Tibial nerve (tissue), 4 donors: ENCODE results near the gene REV1.

ENCODE experiments used
- CTCF ChIP-seq, 5 experiments: fragments of 200-600 bp in 3 of 5; fragments of 450-650 bp in 2 of 5; sonication (generic) in 3 of 5; IDR thresholded peaks; one replicate each; pipeline ENCODE4 v1.5.1; 2016 to 2019; ENCODE audit warnings: antibody characterized with exemption in 5 of 5, mild to moderate bottlenecking in 3 of 5, moderate library complexity in 2 of 5
- EP300 ChIP-seq, 2 donors: sonication (generic); formaldehyde crosslinking; IDR thresholded peaks; one replicate each; pipeline ENCODE4 v1.6.1; 2017; ENCODE audit warnings: antibody characterized with exemption in 2 of 2, mild to moderate bottlenecking in 1 of 2
- POLR2A ChIP-seq, 2 donors: fragments of 450-650 bp; IDR thresholded peaks; one replicate each; pipeline ENCODE4 v1.6.1; 2017; ENCODE audit warnings: antibody characterized with exemption in 2 of 2, mild to moderate bottlenecking in 2 of 2, moderate library complexity in 2 of 2

- TF ChIP-seq CTCF (IDR thresholded peaks at IDR 0.05) (no peak), EP300 (IDR thresholded peaks at IDR 0.05) (no peak), POLR2A (IDR thresholded peaks at IDR 0.05) (no peak)
Measured at GRCh38 chr2:99380376-99381010, 109.3 kb downstream of the REV1 start.
